Measurements from ENCODE around the gene ABLIM1.

ABLIM1 gene

GRCh38 chr10:114526504-114527238 is 131.4 kb downstream of the ABLIM1 start (continued):
- TF ChIP-seq ZBTB21 (tag by site-specific recombination; IDR thresholded peaks at IDR 0.05) (0 out of 2 replicates have a peak, but pooled peaks have one; percentile 9), ZNF514 (tag by site-specific recombination; IDR thresholded peaks at IDR 0.05) (no peak), HOXA7 (CRISPR knock-in tag; IDR thresholded peaks at IDR 0.05; ENCODE audit: borderline replicate concordance) (no peak), ZNF24 (tag by site-specific recombination; IDR thresholded peaks at IDR 0.05) (no peak), ZNF335 (tag by site-specific recombination; conservative IDR thresholded peaks at IDR 0.05) (no peak), FEZF1 (tag by site-specific recombination; IDR thresholded peaks at IDR 0.05) (no peak), ZNF629 (tag by site-specific recombination; IDR thresholded peaks at IDR 0.05) (0 out of 2 replicates have a peak, but pooled peaks have one; percentile 46), ZSCAN18 (tag by site-specific recombination; IDR thresholded peaks at IDR 0.05) (no peak), OVOL3 (tag by site-specific recombination; IDR thresholded peaks at IDR 0.05) (no peak), ZNF266 (tag by site-specific recombination; IDR thresholded peaks at IDR 0.05; ENCODE audit: low read depth) (no peak), ZNF10 (tag by site-specific recombination; IDR thresholded peaks at IDR 0.05) (no peak), ZNF280D (tag by site-specific recombination; IDR thresholded peaks at IDR 0.05) (no peak), ZNF791 (tag by site-specific recombination; IDR thresholded peaks at IDR 0.05) (no peak), ZNF146 (tag by site-specific recombination; IDR thresholded peaks at IDR 0.05) (no peak), ZSCAN5A (tag by site-specific recombination; IDR thresholded peaks at IDR 0.05) (no peak), ZNF48 (tag by site-specific recombination; IDR thresholded peaks at IDR 0.05) (no peak), SCRT2 (tag by site-specific recombination; IDR thresholded peaks at IDR 0.05) (no peak), ZXDB (tag by site-specific recombination; IDR thresholded peaks at IDR 0.05) (peak; percentile 69; the same call in 1 of the 2 replicates), ZNF140 (tag by site-specific recombination; IDR thresholded peaks at IDR 0.05) (no peak), REPIN1 (tag by site-specific recombination; IDR thresholded peaks at IDR 0.05; ENCODE audit: low read depth) (no peak)

GRCh38 chr10:114526126-114526503 is 132.0 kb downstream of the ABLIM1 start:
- POLR2A ChIA-PET, result interaction anchor here (0.6 to 2.0 kb wide), 6 partner anchors 10 to 122 kb away, joined by 3 to 7 read pairs (median 4); no protein-coding TSS in a partner anchor
- peak; percentile 40; the same call in 1 of the 2 replicates for TF ChIP-seq WT1 (tag by site-specific recombination; IDR thresholded peaks at IDR 0.05)
- no peak for TF ChIP-seq ZNF121 (tag by site-specific recombination; IDR thresholded peaks at IDR 0.05)
- TF ChIP-seq ZNF501 (tag by site-specific recombination; IDR thresholded peaks at IDR 0.05), result no peak
- peak; percentile 8; the same call in 1 of the 2 replicates for TF ChIP-seq ZSCAN30 (tag by site-specific recombination; IDR thresholded peaks at IDR 0.05)
- TF ChIP-seq OSR2 (tag by site-specific recombination; IDR thresholded peaks at IDR 0.05), result peak; percentile 34; the same call in 1 of the 2 replicates
- no peak for TF ChIP-seq KLF16 (tag by site-specific recombination; IDR thresholded peaks at IDR 0.05)
- TF ChIP-seq PRDM6 (tag by site-specific recombination; IDR thresholded peaks at IDR 0.05), result peak; percentile 32; the same call in 1 of the 2 replicates
- peak; percentile 57 for TF ChIP-seq FEZF1 (tag by site-specific recombination; IDR thresholded peaks at IDR 0.05)
- peak; percentile 69; the same call in 1 of the 2 replicates for TF ChIP-seq ZSCAN16 (tag by site-specific recombination; IDR thresholded peaks at IDR 0.05)
- TF ChIP-seq ZNF112 (tag by site-specific recombination; IDR thresholded peaks at IDR 0.05), result no peak

More at GRCh38 chr10:114526126-114526503, 132.0 kb downstream of the ABLIM1 start:
- Histone ChIP-seq H3K36me3 (ENCODE audit: control insufficient read depth in 2 of 2, insufficient read depth in 1 of 2, low read length in 2 of 2) (no peaks in the 10 kb centered on the region), H3K9me3 (ENCODE audit: control insufficient read depth, insufficient read depth, low read depth, low read length) (no peaks in the 10 kb centered on the region), H3K27ac (ENCODE audit: extremely low read depth, low read depth, low read length) (peak overlapping the region; percentile 84), H3K4me3 (ENCODE audit: low read depth, low read length) (peak overlapping the region; percentile 50), H3K4me1 (ENCODE audit: control insufficient read depth, insufficient read depth, low read length) (peaks cover 23% of the 10 kb centered on the region)
- CTCF ChIA-PET, result interaction anchor here (0.7 to 1.8 kb wide), 3 partner anchors 9 to 223 kb away, joined by 3 to 5 read pairs (median 4); no protein-coding TSS in a partner anchor
